Astrocyte (in vitro differentiated cells and primary cell): ENCODE data around the gene ANKEF1. TPM values are rescaled to one million over a fixed set of nuclear protein-coding genes. Genes with fewer than 3 reads are reported as not detected.
"Not testable (repeated sequence)": the region's sequence is repeated elsewhere in the genome, so short reads cannot be mapped to it uniquely, and the experiment has no call there.

ENCODE experiments used
- DNase-seq: peaks from one replicate; pipeline ENCODE4 v3.0.0-alpha.2; 2010; ENCODE audit warnings: low read depth
- FAIRE-seq: peaks from 2 replicates; lab custom pipeline; 2011; peaks lifted over from hg19 to GRCh38; lab: Jason Lieb, UNC
- H2AFZ ChIP-seq: 2 replicates; pipeline ENCODE4 v1.6.0; 2012; ENCODE audit warnings: low read depth, low read length, inconsistent platforms
- H3K27ac ChIP-seq: 2 replicates; pipeline ENCODE4 v1.5.1; 2011; ENCODE audit warnings: low read depth, low read length, inconsistent platforms
- H3K27me3 ChIP-seq: 2 replicates; pipeline ENCODE4 v1.6.0; 2011; ENCODE audit warnings: low read length, inconsistent platforms; ENCODE audit not compliant: insufficient read depth
- H3K36me3 ChIP-seq: 2 replicates; pipeline ENCODE4 v1.5.1; 2011; ENCODE audit warnings: low read length, inconsistent platforms; ENCODE audit not compliant: insufficient read depth
- H3K4me1 ChIP-seq: 2 replicates; pipeline ENCODE4 v1.5.1; 2011; ENCODE audit warnings: low read length, inconsistent platforms; ENCODE audit not compliant: insufficient read depth
- H3K4me2 ChIP-seq: 2 replicates; pipeline ENCODE4 v1.6.0; 2012; ENCODE audit warnings: low read length, inconsistent platforms
- H3K4me3 ChIP-seq: 2 replicates; pipeline ENCODE4 v1.5.1; 2011; ENCODE audit warnings: low read depth, mild to moderate bottlenecking, low read length, inconsistent platforms; ENCODE audit not compliant: insufficient read depth
- H3K79me2 ChIP-seq: 2 replicates; pipeline ENCODE4 v1.6.0; 2012; ENCODE audit warnings: mild to moderate bottlenecking, low read length, inconsistent platforms; ENCODE audit not compliant: insufficient read depth
- H3K9ac ChIP-seq: 2 replicates; pipeline ENCODE4 v1.6.0; 2012; ENCODE audit warnings: mild to moderate bottlenecking, low read length, inconsistent platforms
- H3K9me3 ChIP-seq: 2 replicates; pipeline ENCODE4 v1.5.1; 2012; ENCODE audit warnings: low read depth, mild to moderate bottlenecking, low read length, inconsistent platforms; ENCODE audit not compliant: insufficient read depth
- H4K20me1 ChIP-seq: 2 replicates; pipeline ENCODE4 v1.6.0; 2012; ENCODE audit warnings: low read length, inconsistent platforms; ENCODE audit not compliant: insufficient read depth
- H3K27ac Mint-ChIP-seq: one replicate; pipeline ENCODE4 v1.8.0; 2021; ENCODE audit warnings: mild to moderate bottlenecking, mixed read lengths; ENCODE audit not compliant: unreplicated experiment
- H3K27me3 Mint-ChIP-seq: one replicate; pipeline ENCODE4 v1.8.0; 2021; ENCODE audit warnings: low read depth, mixed read lengths; ENCODE audit not compliant: unreplicated experiment
- H3K36me3 Mint-ChIP-seq: one replicate; pipeline ENCODE4 v1.8.0; 2021; ENCODE audit warnings: low read depth, mixed read lengths; ENCODE audit not compliant: unreplicated experiment
- H3K4me1 Mint-ChIP-seq: one replicate; pipeline ENCODE4 v1.8.0; 2021; ENCODE audit warnings: low read depth, mixed read lengths; ENCODE audit not compliant: unreplicated experiment
- H3K4me3 Mint-ChIP-seq: one replicate; pipeline ENCODE4 v1.8.0; 2021; ENCODE audit warnings: mild to moderate bottlenecking, moderate library complexity, mixed read lengths; ENCODE audit not compliant: unreplicated experiment
- H3K9me3 Mint-ChIP-seq: one replicate; pipeline ENCODE4 v1.8.0; 2021; ENCODE audit warnings: mild to moderate bottlenecking, mixed read lengths; ENCODE audit not compliant: unreplicated experiment
- CTCF ChIP-seq: IDR thresholded peaks from 2 replicates; pipeline ENCODE4 v1.5.1; 2011; ENCODE audit warnings: low read depth, mild to moderate bottlenecking, inconsistent platforms, low read length, moderate library complexity; ENCODE audit not compliant: insufficient read depth
- EZH2 ChIP-seq: IDR thresholded peaks from 2 replicates; pipeline ENCODE4 v1.6.1; 2012; ENCODE audit warnings: mild to moderate bottlenecking, low read length, inconsistent platforms; ENCODE audit not compliant: insufficient read depth
- total RNA-seq: library from RNA; stranded (reverse); gene quantifications from 2 replicates; pipeline ENCODE4 v1.2.1, GENCODE V29; 2021

ANKEF1 gene
- total RNA-seq, 1 donor from 2014 or later, result 3.4 TPM

GRCh38 chr20:10032269-10032668, 2.5 kb upstream of the ANKEF1 start:
- not testable (repeated sequence) for H2AFZ ChIP-seq, H3K27me3 ChIP-seq, H3K27me3 Mint-ChIP-seq, H3K36me3 Mint-ChIP-seq, H3K4me3 Mint-ChIP-seq, H3K9me3 Mint-ChIP-seq, DNase-seq, H3K36me3 ChIP-seq, H3K4me1 Mint-ChIP-seq, H3K4me3 ChIP-seq, H3K4me1 ChIP-seq, H3K27ac ChIP-seq, H3K27ac Mint-ChIP-seq, H3K9me3 ChIP-seq, H3K9ac ChIP-seq, FAIRE-seq, H3K4me2 ChIP-seq, H3K79me2 ChIP-seq, H4K20me1 ChIP-seq

GRCh38 chr20:10033905-10034650, 709 bp upstream of the ANKEF1 start:
- no peak overlapping the region for H3K27ac ChIP-seq
- no peaks in the 10 kb centered on the region for H3K36me3 ChIP-seq
- H2AFZ ChIP-seq, result no peak overlapping the region
- no peak overlapping the region for H3K4me3 ChIP-seq
- Mint-ChIP-seq H3K36me3 (no peaks in the 10 kb centered on the region), H3K4me3 (peak overlapping the region; percentile 69), H3K27me3 (peaks cover 3% of the 10 kb centered on the region), H3K27ac (no peak overlapping the region), H3K4me1 (no peaks in the 10 kb centered on the region), H3K9me3 (no peaks in the 10 kb centered on the region)
- DNase-seq, result no peak
- no peaks in the 10 kb centered on the region for H4K20me1 ChIP-seq
- H3K4me1 ChIP-seq, result no peaks in the 10 kb centered on the region
- no peak for TF ChIP-seq EZH2
- TF ChIP-seq CTCF, result no peak
- FAIRE-seq, result no peak
- H3K27me3 ChIP-seq, result no peaks in the 10 kb centered on the region
- H3K4me2 ChIP-seq, result peak overlapping the region; percentile 91
- H3K9me3 ChIP-seq, result no peaks in the 10 kb centered on the region
- no peak overlapping the region for H3K9ac ChIP-seq
- H3K79me2 ChIP-seq, result no peaks in the 10 kb centered on the region

DNA sequence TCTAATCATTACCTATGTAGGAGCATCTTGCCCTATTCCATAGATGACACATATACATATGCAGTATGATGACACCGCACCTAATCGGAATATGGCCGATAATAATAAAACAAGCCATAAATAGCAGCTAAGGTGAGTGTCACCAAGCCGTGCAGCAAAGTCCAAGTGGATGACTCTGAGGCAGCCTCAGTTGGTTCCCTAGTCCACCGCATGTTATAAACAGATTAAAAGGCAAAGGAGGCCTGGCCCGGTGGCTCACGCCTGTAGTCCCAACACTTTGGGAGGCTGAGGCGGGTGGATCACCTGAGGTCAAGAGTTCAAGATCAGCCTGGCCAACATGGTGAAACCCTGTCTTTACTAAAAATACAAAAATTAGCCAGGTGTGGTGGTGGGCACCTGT, 1.5 kb downstream of the ANKEF1 start:
- not testable (repeated sequence) for H3K4me3 ChIP-seq, FAIRE-seq, DNase-seq, H3K4me2 ChIP-seq, H3K4me1 ChIP-seq, H3K4me3 Mint-ChIP-seq, H3K9me3 ChIP-seq, H4K20me1 ChIP-seq, H3K36me3 ChIP-seq, H3K36me3 Mint-ChIP-seq, H3K9me3 Mint-ChIP-seq, H3K27me3 ChIP-seq, H3K27me3 Mint-ChIP-seq, H3K27ac ChIP-seq, H3K79me2 ChIP-seq, H3K27ac Mint-ChIP-seq, H3K9ac ChIP-seq, H2AFZ ChIP-seq, H3K4me1 Mint-ChIP-seq
